HG03354 (cell line): ENCODE data around the gene SLC35A1.
A peak's percentile ranks its signal among the peaks of the same experiment; 100 is the strongest.
"Not testable (repeated sequence)": the region's sequence is repeated elsewhere in the genome, so short reads cannot be mapped to it uniquely, and the experiment has no call there.

Source experiments
- ATAC-seq: cut with Tn5 transposase; IDR thresholded peaks from one replicate; pipeline ENCODE4 v1.9.1; 2021; ENCODE audit warnings: mild to moderate bottlenecking; ENCODE audit not compliant: unreplicated experiment, poor library complexity, severe bottlenecking

SLC35A1 gene, protein sequence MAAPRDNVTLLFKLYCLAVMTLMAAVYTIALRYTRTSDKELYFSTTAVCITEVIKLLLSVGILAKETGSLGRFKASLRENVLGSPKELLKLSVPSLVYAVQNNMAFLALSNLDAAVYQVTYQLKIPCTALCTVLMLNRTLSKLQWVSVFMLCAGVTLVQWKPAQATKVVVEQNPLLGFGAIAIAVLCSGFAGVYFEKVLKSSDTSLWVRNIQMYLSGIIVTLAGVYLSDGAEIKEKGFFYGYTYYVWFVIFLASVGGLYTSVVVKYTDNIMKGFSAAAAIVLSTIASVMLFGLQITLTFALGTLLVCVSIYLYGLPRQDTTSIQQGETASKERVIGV

DNA sequence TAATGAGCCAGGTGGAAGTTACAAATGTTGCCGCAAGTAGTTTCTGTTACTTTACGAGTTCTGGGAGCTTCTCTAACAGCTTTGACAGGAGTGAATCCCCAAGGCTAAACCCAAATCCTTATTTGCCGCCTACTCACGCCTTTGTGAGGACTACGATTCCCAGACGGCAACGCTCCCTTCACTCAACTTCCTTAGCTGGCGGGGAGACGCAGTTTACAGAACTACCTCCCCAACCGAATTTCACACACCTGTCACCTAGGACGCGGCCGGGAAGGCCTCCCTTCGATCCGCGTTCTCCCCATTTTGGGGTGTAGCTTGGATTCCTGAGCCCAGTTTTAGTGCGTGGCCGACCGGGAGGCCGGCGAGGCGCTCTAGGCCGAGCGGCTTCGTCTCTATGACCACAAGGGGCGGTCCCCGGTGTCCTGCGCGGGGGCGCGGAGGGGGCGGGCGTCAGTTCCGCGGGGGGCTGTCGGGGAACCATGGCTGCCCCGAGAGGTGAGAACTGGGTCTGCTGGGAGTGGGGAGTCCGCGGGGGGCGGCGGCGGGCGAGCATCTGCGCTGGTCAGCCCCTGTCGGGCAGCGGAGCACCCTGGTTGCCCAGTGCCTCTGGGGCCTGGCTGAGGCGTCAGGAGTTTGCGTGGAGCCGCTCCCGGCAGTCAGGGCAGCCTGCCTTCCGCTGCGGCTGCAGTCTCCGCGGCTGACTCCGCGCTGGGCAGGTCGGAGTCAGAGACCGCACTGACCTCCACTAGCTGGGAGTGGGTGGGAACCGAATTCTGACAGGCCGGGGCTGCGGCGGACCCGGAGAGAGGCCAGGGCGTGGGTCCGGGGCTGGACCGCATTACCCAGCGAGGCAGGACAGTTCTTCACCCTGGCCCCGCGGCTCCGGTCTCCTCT lies at the start of gene SLC35A1:
Gene SLC35A1 (plus strand): TSS at position 450 of the 894 bp plus-strand sequence. CDS start 30 bp downstream, at position 480.
- ATAC-seq: peak; percentile 96

DNA sequence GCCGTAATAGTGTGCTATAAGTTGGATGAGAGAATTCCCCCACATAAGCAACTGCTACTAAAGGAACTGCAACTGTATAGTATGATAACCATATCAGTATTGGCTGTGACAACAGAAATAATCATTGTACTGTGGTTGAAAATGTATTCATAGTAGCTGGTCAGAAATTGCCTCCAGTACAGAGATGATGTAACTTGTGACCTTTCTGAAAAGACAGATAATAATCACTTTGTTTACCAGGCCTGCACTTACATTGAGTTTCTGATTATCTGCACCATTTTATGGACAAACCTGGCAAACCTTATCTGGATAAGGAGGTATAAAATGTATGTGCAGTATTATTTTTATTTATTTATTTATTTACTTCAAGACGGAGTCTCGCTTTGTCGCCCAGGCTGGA lies 46.0 kb upstream of the SLC35A1 start:
- no peak for ATAC-seq

DNA sequence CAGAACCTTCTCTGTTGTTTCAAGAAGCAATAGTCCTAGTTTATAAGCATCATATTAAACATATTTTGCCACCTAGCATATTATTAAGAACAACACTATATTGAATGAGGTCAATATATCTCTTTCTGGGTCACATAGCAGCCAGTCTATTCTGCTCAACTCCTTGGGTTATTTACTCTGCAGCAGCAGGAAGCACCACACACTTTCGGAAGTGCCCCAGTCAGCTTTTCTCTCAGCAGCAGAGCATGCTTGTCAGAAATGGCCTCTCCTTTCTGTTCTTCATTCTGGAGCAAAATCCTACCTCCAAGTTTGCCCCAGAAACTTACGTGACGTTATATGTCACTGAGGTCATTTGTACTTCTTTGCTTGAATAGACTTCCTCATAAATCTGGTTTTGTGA lies 42.3 kb upstream of the SLC35A1 start:
- no peak for ATAC-seq

DNA sequence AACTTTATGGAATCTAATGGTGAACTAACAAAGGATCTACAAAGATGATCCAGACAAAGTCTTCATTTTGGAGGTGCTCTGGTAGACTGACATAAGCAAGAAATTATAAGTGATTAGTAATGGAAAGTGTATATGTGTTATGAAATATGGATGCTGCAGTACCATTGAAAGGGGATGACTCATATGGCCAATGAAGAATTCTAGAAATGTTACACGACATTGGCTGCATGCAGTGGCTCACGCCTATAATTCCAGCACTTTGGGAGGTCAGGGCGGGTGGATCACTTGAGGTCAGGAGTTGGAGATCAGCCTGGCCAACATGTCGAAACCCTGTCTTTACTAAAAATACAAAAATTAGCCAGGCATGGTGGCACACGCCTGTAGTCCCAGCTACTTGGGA lies 41.5 kb upstream of the SLC35A1 start:
- no peak for ATAC-seq

DNA sequence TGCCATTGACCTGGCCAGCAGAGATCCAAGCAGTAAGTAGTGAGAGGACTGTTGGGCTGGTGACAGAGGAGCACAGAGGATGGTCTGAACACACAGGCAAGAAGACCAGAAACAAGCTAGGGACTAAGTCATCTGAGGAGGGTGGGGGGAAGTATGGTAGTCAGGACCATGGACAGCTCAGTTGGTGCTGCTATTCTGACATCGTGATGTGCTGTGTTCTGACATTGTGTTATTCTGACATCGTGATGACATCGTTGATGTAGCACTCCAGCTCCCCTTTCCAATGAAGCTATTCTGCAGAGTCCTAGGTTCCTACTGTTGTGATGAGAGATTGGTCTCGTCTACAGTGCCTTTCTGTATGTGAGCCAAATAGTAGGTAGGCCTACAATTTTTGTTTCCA lies 36.3 kb upstream of the SLC35A1 start:
- peak; percentile 66 for ATAC-seq

DNA sequence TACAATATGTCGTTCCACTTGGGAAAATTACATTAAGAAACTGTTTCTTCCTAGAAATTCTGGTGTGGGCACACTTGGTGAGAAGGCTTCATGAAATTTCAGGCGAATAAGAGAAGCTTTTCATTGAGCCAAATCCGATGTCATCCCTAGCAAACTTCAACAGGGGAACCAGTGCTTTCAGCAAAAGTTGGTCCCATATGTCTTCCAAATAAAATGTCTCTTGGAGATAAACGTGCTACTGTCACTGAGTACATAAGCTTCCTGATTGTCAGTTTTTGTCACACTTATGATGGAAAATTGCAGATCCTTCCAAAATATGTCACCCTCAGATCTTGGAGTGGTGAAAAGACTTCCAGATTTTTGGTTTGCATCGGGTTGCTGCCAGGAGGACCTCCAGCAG lies 31.1 kb upstream of the SLC35A1 start:
- ATAC-seq: no peak

DNA sequence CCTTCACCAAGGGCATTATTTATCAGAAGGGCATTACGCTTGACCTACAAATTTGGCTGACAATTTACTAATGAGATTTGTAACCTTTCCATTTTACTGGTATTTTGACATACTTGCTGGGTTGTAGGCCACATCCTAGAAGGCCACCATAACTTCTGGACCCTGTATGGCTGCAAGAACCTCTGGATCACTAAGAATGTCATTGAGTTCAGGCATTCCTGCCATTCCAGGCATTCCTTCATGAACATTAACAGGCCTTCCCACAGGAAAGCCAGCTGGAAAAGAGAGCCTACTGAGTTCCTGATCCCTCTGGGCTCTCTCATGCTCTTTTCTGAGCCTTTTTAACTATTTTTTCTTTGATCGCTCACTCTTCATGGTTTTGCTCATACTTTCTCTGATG lies 28.4 kb upstream of the SLC35A1 start:
- no peak for ATAC-seq

DNA sequence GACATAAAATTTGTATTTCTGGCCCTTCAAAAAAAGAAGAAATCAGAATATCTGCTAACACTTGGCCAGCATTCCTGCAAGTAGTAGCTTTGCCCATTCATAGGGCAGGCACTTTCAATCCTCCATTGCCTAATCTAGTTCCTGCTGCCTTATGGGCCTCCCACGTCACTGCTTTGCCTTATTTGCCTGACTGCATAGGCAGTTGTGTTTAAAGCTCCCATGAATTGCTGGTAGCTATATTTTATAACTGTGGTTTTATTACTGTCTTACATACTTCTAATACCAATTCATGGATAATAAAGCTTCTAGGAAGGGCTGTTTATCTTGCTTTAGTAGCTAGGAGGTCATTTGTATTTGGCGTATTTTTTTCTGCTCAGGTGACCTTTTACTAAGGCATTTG lies 7.7 kb upstream of the SLC35A1 start:
- ATAC-seq: no peak

DNA sequence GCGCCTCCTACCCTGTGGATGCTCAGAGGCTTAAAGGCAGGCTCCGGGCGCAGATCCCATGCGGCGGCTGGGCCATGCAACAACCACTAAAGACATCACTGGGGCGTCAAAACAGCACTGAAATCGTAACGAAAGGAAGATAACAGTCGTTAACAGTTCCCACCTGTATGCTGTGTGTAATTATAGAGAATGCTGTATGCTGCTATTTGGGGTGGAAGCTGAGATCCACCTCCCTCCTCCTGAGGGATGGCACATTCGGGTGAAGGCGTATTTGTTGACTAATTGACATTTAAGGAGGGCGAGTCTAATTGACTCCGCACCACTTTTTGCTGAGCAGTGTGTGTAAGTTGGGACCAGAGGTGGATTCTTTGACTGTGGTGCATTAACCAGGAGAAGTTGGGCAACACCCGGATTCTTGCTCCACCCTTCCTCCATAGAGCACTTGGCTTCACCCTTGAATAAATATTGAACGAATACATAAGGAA lies 687 bp downstream of the SLC35A1 start:
- ATAC-seq: peak; percentile 72

DNA sequence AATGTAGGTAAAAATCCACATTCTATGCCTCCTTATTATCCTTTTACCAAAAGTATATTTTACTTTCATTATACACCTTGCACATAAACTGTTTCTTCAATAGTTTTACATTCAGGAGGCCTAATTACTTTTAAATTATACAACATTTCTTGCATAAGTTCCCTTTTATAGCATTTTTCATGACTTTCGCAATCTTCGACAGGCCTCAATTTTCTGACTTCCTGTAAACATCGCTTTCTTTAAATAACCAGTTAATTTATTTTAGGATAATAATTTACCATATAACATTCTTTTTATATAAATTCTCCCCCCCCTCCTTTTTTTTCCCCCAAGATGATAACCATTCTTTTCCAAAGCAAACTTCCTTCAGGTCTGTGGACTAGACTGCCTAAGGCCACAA lies 9.2 kb downstream of the SLC35A1 start:
- no peak for ATAC-seq

DNA sequence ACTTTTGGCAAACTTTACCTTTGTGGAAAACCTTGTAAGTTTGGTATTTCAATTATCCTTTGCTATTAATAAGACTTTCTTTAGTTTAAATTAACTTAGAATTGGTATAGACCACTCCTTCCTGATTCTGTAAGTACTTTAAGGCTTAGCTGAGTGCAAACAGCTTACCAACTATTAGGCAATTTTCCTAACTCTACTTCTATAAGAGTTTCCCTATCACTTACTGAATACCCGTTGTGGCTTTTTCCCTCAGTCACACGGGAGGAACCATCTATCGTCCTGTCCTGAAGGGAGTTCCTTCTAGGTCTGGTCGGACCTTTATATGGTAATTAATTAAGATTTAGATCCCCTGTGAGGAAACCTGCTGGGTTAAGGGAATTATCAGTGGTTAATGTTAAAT lies 9.6 kb downstream of the SLC35A1 start:
- no peak for ATAC-seq

DNA sequence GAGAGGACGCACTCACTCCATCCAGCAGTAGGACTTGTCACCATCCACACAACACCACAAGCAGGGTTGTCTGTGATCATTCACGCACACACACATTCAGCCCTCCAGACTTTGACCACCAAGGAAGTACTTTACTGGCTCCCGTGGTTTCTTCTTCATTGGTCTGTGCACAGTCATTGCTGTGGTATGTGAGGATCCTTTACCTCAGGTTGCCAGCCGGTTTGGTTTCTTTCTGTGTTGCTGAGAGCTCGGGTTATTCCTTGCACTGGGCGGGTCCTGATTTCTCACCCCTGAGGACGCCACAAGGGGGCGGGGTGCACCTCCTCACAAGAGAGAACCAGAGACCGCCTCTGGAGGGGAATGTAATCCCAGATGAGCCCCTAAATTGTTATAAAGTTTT lies 11.2 kb downstream of the SLC35A1 start:
- no peak for ATAC-seq

DNA sequence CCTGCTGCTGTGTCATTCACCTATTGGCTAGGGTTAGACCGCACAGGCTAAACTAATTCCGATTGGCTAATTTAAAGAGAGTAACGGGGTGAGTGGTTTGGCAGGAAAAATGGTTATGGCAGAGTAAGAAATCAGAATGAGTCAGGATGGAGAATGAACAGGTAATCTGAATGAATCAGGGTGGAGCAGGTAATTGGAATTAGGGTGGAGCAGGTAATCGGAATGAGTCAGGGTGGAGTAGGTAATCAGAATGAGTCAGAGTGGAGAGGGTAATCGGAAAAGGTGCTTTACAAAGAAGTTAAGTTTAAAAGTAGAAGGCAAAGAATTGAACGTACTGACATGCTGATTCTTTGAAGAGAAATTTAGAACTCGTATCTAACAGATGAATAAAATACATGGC lies 11.7 kb downstream of the SLC35A1 start:
- no peak for ATAC-seq

DNA sequence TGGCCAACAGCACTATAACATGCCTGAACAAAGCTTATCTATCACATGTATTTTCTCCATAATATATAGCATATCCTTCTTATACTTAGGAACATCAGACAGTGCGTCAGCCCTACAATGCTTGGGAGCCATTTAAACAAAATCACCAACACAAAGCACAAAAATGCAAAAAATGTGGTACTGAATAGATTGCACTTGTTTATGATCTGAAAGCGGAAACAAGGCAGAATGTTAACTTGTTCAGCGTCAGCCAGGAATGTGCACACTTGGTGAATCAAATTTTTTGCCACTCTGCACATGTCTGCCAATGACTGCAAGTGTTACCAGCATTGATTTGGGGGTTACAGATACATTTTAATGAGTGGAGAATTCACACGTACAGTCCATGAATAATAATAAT lies 14.8 kb downstream of the SLC35A1 start:
- no peak for ATAC-seq

DNA sequence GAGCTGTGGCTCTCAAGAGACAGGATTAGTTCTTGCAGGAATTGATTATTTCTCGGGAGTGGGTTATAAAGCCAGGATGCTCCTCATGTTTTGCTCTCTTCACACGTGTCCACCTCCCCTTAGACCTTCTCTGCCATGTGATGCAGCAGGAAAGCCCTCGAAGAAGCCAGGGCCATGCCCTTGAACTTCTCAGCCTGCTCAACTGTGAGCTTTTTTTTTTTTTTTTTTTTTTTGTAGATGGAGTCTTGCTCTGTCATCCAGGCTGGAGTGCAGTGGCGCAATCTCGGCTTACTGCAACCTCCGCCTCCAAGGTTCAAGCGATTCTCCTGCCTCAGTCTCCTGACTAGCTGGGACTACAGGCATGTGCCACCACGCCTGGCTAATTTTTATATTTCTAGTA lies 16.6 kb downstream of the SLC35A1 start:
- not testable (repeated sequence) for ATAC-seq

DNA sequence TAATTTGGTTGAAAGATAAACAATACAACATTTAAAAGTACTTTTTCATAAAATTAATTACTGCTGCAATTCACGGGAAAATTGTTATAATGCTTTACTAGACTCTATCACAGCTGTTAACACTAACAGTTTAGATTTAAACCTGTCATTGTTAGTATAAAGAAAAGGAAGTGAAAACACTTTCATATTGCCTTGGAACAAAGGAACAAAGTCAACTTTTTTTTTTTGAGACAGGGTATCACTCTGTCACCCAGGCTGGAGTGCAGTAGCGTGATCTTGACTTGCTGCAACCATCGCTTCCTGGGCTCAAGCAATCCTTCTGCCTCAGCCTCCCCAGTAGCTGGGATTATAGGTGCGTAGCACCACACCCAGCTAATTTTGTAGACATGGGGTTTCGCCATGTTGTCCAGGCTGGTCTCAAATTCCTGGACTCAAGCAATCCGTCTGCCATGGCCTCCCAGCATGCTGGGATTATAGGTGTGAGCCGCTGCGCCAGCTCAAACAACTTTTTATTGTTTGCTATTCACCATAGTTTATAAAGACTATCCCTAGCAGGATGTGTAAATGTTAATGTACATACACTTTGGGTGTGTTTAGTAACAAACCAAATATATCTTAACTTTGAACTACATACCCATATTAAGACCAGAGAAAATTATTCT lies 22.1 kb downstream of the SLC35A1 start:
- peak; percentile 93 for ATAC-seq

DNA sequence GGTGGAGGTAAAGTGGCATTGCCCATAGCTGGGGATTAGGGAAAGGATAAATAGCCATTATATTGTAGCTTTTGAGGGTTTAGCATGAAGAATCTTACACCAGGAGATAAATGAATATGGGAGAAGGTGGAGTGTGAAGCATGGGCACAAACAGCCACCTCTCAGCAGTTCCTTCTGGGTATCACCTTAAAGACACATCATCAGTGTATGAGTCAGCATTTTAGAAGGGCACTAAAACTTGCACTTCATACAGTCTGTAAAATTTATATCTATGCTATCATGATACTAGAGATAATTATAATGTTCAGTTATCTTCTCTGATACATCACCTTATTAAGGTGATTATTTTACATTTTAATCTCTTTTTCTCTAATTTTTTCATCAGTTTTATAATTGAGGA lies 25.3 kb downstream of the SLC35A1 start:
- no peak for ATAC-seq

DNA sequence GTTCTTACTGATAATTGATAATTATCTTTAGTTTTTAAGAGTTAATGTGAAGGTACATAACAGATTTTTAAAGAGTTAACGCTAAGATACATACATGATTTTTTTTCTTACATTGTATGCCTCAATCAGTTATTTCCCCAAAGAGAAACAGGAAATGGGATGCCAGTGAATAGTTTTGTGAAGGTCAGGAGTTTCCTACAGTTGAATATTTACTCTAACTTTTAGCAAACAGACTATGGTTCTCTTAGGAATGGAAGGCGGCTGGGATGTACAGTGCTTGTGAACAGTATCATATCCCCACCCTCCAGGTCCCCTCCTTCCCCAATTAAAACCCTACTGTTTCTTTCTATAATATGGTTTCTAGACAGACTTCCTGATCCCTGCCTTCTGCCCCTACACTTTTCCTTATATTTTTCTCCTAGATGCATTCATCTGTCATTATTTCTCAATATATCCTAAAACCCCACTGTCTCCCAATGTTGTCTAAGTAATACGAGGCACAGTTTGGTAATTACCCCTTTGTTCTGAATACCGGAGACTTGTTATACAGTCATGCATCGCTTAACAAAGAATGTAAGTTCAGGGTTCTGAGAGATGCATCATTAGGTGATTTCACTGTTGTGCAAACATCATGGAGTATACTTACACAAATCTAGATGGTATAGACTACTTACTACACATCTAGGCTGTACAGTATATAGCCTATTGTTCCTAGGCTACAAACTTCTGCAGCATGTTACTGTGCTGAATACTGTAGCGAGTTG lies 29.2 kb downstream of the SLC35A1 start:
- no peak for ATAC-seq

DNA sequence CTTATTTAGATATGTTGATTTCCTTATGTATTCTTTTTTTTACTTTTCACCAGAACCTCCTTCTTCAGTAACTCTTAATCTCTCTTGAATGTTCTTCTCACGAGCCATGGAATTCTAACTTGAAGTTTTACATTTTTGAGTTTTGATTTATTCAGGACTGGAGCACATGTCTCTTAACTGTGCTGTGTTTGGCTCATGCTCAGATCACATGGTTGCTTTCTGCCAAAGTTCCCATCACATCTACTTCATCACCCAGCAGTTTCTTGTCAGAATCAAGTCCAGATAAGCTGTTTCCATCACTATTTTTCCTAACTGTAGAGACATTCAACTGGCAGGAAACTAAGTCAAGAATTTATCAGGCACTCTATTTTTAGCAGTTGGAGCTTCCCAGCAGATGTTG lies 31.7 kb downstream of the SLC35A1 start:
- ATAC-seq: no peak

DNA sequence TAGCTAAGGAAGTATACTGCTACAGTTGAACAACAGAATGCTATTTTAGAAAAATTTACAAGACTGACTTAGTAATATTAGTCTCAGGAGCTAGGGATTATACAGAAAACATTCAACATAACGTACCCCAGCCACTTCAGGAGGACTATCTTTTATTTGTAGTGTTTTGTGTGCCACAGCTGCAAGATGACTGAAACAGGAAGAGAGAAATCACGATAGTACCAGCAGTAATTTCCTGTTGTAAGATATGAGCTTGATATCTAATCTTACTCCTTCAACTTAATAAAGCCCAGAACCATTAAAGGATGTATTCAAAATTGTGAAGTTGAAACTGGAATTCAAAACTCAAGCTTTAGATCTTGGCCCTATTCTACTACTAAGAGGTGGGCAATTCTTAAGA lies 42.1 kb downstream of the SLC35A1 start:
- ATAC-seq: no peak
